Measurements from ENCODE around the gene IGSF9B.

- TF ChIP-seq GATA2 (IDR thresholded peaks at IDR 0.05; ENCODE audit: low read depth, low read length) (no peak), GATA3 (IDR thresholded peaks at IDR 0.05; ENCODE audit: low read depth, low read length) (no peak)
These were observed 63.4 kb downstream of the IGSF9B start for GRCh38 chr11:133893381-133893780.

Measured in SH-SY5Y (cell line).